Measurements from ENCODE around the gene PITPNB.

DNA sequence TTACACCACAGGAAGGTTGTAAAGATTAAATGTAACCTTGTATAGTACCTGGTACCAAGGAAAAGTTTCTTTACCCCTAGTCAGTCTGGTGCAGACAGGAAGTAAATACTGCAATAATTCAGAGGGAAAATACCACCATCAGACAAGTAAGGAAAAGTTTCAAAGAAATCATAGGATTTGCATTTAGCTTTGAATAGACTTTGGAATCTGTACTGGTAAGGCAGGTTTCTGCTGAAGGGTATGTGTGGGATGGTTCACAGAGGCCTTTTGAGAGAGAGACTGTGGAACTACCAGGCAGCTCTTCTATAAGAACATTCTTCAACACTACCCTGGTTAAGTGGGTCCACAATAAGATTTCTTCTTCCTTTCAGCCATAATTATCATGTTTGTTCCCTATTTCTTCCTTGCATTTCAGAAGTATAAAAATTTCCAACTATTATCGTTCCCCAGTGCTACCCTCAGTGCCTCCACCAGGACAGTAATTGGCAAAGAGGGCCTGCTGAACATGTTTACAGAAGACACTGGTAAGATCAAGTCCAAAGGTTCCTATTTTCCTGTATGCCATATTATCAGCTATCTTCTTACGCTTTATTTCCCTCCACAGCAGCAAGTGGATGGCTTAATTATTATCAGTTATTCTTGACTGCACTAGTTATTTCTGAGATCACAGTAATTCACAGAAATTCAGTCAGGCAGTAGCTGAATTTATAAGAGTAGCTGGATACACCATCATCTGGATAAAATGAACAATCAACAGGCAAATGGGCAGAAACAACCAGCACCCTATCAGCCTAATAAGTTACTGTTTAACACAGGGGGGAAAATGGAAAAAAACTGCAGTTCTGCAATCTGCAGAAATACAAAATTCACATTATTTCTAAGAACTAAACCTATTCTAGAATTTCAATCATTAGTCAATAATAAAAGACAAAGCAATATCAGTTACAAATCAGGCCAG, 48.5 kb downstream of the PITPNB start:
- TF ChIP-seq, protein P1, sequence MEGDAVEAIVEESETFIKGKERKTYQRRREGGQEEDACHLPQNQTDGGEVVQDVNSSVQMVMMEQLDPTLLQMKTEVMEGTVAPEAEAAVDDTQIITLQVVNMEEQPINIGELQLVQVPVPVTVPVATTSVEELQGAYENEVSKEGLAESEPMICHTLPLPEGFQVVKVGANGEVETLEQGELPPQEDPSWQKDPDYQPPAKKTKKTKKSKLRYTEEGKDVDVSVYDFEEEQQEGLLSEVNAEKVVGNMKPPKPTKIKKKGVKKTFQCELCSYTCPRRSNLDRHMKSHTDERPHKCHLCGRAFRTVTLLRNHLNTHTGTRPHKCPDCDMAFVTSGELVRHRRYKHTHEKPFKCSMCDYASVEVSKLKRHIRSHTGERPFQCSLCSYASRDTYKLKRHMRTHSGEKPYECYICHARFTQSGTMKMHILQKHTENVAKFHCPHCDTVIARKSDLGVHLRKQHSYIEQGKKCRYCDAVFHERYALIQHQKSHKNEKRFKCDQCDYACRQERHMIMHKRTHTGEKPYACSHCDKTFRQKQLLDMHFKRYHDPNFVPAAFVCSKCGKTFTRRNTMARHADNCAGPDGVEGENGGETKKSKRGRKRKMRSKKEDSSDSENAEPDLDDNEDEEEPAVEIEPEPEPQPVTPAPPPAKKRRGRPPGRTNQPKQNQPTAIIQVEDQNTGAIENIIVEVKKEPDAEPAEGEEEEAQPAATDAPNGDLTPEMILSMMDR (IDR thresholded peaks at IDR 0.05), result no peak
- no peak for TF ChIP-seq POLR2A (IDR thresholded peaks at IDR 0.05)
